Vagina (tissue), 2 donors: ENCODE measurements around the gene DLL4. TPM values are rescaled to one million over a fixed set of nuclear protein-coding genes. Genes with fewer than 3 reads are reported as not detected.

Source experiments
- DNase-seq, 2 donors: peaks; one replicate each; pipeline ENCODE4 v3.0.0-alpha.2; 2017; ENCODE audit errors: extremely low spot score in 2 of 2
- H3K27ac ChIP-seq: fragments of 200-600 bp; sonication (generic); one replicate; pipeline ENCODE4 v1.5.1; 2019
- H3K27me3 ChIP-seq: fragments of 200-600 bp; sonication (generic); one replicate; pipeline ENCODE4 v1.5.1; 2019
- H3K36me3 ChIP-seq, 2 donors: fragments of 200-600 bp; sonication (generic); one replicate each; pipeline ENCODE4 v1.5.1; 2017 to 2019
- H3K4me1 ChIP-seq: fragments of 200-600 bp; sonication (generic); one replicate; pipeline ENCODE4 v1.5.1; 2019
- H3K4me3 ChIP-seq, 2 donors: fragments of 200-600 bp; sonication (generic); 1 replicate in 1 of 2; 2 replicates in 1 of 2; pipeline ENCODE4 v1.5.1; 2016 to 2019
- H3K9me3 ChIP-seq: fragments of 200-600 bp; sonication (generic); one replicate; pipeline ENCODE4 v1.5.1; 2019
- CTCF ChIP-seq, 3 experiments: fragments of 450-650 bp in 2 of 3; fragments of 200-600 bp in 1 of 3; sonication (generic) in 1 of 3; IDR thresholded peaks; one replicate each; pipeline ENCODE4 v1.5.1; 2017 to 2019; ENCODE audit warnings: antibody characterized with exemption in 3 of 3, mild to moderate bottlenecking in 2 of 3, moderate library complexity in 2 of 3
- POLR2A ChIP-seq, 2 donors: fragments of 450-650 bp; IDR thresholded peaks; one replicate each; pipeline ENCODE4 v1.6.1; 2017; ENCODE audit warnings: antibody characterized with exemption in 2 of 2, mild to moderate bottlenecking in 2 of 2, moderate library complexity in 2 of 2
- POLR2AphosphoS5 ChIP-seq, 2 donors: sonication (generic); formaldehyde crosslinking; IDR thresholded peaks; one replicate each; pipeline ENCODE4 v1.9.0; 2017; ENCODE audit warnings: antibody characterized with exemption in 2 of 2, mild to moderate bottlenecking in 2 of 2, low read depth in 1 of 2; ENCODE audit not compliant: insufficient read depth in 1 of 2
- intact Hi-C: fragments of 100-400 bp; cut with DNase I; formaldehyde crosslinking; loops from one replicate; pipeline ENCODE4 v1.15.1; 2023
- total RNA-seq: library from RNA; depleted of rRNA; stranded (reverse); fragments of >200 nt; gene quantifications from one replicate; pipeline ENCODE4 v1.2.3, GENCODE V29; 2016

The DLL4 gene
- total RNA-seq, 1 donor from 2014 or later, result 20.9 TPM

- Histone ChIP-seq H3K36me3 (peaks cover 0 to 15% of the 10 kb centered on the region in 2 donors), H3K9me3 (no peaks in the 10 kb centered on the region), H3K27me3 (no peaks in the 10 kb centered on the region), H3K27ac (peak overlapping the region; percentile 90), H3K4me1 (peaks cover 47% of the 10 kb centered on the region), H3K4me3 (peak overlapping the region; percentile 51 to 61)
- DNase-seq, result no peak
- no peak for TF ChIP-seq POLR2A (IDR thresholded peaks at IDR 0.05)
- no peak for TF ChIP-seq POLR2AphosphoS5 (IDR thresholded peaks at IDR 0.05; ENCODE audit: insufficient read depth in 1 of 2, low read depth in 1 of 2)
- intact Hi-C loops, result loop anchor here (10.0 kb wide), 1 partner anchor 208 kb away; the partner anchor contains the start of gene INO80
Measured at GRCh38 chr15:40906991-40907802, 21.9 kb upstream of the DLL4 start.

DNA sequence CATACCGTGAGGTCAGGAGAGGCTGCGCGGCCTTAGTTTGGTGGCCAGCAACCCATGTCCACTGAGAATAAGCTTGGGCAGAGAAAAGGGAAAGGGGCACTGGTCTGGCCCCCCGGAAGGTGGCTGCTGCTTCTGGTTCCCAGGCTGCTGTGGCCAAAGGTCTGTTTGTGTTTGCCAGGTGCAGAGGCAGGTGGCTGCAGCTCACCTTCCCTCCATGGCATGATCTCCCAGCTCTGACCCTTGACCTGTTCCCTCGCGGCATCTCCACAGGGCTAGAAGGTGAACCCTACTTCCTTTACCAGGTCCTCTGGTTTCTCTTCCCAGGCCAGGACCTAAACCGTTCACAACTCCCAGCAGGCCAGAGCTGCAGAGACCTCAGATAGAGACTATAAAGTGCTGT lies 21.0 kb upstream of the DLL4 start:
- no peak for TF ChIP-seq CTCF (IDR thresholded peaks at IDR 0.05)
- no peak for TF ChIP-seq POLR2AphosphoS5 (IDR thresholded peaks at IDR 0.05; ENCODE audit: insufficient read depth in 1 of 2, low read depth in 1 of 2)
- TF ChIP-seq POLR2A (IDR thresholded peaks at IDR 0.05), result no peak
- intact Hi-C loops, result loop anchor here (10.0 kb wide), 1 partner anchor 207 kb away; the partner anchor contains the start of gene INO80
- peak overlapping the region; percentile 90 for H3K27ac ChIP-seq
- H3K4me1 ChIP-seq, result peaks cover 47% of the 10 kb centered on the region
- H3K27me3 ChIP-seq, result no peaks in the 10 kb centered on the region
- H3K4me3 ChIP-seq, result no peak overlapping the region
- peaks cover 0 to 8% of the 10 kb centered on the region in 2 donors for H3K36me3 ChIP-seq
- H3K9me3 ChIP-seq, result no peaks in the 10 kb centered on the region
- no peak for DNase-seq

DNA sequence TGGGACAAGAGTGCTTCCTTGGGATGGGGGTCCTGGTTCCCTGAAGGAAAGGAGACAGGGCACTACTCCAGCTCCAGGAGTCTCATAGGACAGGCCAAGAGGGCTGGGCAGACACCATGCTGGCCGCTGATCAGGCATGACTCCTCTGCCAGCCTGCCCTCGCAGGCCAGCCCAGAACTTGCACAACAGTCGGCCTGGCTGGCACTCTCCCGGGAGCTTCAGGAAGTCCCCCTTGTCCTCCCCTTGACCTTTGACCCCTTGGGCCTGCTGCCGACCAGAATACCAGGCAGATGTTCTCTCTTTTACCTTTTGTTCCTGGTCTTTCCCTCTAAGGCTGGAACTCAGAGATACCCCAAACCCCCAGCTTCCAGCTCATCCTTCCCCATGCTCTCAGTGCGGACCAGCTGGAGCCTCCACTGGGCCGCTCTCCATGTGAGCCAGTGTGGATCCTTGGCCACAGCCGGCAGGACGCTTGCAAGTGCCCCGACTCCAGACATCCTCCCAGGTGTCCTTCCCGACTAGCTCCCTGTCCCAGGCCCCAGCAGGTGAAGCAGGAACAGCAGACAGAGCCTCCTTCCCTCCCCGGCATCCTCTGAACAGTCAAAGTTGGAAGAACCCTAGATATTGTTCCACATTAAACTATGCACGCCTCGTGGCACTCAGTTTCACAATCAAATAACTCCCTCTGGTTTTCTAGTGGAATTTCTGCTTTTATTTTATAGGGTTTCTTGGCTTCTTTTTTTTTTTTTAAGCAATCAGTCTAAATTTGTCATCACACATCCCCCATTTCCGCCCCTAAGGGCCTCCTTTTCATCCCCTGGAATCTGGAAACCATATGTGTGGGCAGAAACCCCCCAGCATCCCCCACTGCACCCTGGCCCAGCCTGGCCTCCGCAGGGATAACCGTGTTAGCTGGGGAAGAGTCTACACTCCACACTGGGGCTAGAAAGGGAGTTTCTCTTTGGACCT lies 19.2 kb upstream of the DLL4 start:
- Histone ChIP-seq H3K4me3 (no peak overlapping the region), H3K36me3 (no peaks in the 10 kb centered on the region), H3K4me1 (peaks cover 33% of the 10 kb centered on the region), H3K9me3 (no peaks in the 10 kb centered on the region), H3K27me3 (no peaks in the 10 kb centered on the region), H3K27ac (peak overlapping the region; percentile 54)
- intact Hi-C loops, result loop anchor here (10.0 kb wide), 1 partner anchor 205 kb away; the partner anchor contains the start of gene INO80
- TF ChIP-seq POLR2A (IDR thresholded peaks at IDR 0.05) (no peak), POLR2AphosphoS5 (IDR thresholded peaks at IDR 0.05; ENCODE audit: insufficient read depth in 1 of 2, low read depth in 1 of 2) (peak in 1 of 2 donors; percentile 52)
- no peak for DNase-seq

GRCh38 chr15:40911141-40911540 lies 18.0 kb upstream of the DLL4 start:
- Histone ChIP-seq H3K9me3 (no peaks in the 10 kb centered on the region), H3K4me3 (no peak overlapping the region), H3K27ac (peak overlapping the region; percentile 2), H3K27me3 (no peaks in the 10 kb centered on the region), H3K36me3 (no peaks in the 10 kb centered on the region), H3K4me1 (peaks cover 26% of the 10 kb centered on the region)
- DNase-seq, result no peak
- intact Hi-C loops, result no loop called here
- no peak for TF ChIP-seq POLR2A (IDR thresholded peaks at IDR 0.05)
- no peak for TF ChIP-seq CTCF (IDR thresholded peaks at IDR 0.05)
- TF ChIP-seq POLR2AphosphoS5 (IDR thresholded peaks at IDR 0.05; ENCODE audit: insufficient read depth in 1 of 2, low read depth in 1 of 2), result no peak

DNA sequence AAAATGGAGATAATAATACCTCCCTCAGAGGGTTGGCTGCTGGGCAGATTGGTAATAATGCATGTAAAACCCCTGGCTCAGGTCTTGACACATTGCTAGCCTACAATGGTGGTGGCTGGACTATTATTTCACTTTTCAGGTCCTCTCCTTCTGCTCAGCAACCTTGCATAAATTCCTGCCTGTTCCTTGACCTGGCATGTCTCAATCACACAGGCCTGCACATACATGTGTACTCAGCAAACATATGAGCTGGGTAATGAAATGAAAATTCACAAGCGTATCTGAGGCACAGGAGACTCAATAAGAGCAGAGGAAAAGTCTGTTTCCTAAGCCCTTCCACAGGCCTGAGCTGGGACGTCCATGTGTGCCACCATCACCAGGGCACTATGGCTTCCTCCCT lies 17.4 kb upstream of the DLL4 start:
- H3K4me3 ChIP-seq, result no peak overlapping the region
- H3K36me3 ChIP-seq, result no peaks in the 10 kb centered on the region
- no peak for DNase-seq
- no peak overlapping the region for H3K27ac ChIP-seq
- no peaks in the 10 kb centered on the region for H3K27me3 ChIP-seq
- no peaks in the 10 kb centered on the region for H3K9me3 ChIP-seq
- intact Hi-C loops, result no loop called here
- H3K4me1 ChIP-seq, result peaks cover 20% of the 10 kb centered on the region
- TF ChIP-seq CTCF (IDR thresholded peaks at IDR 0.05) (no peak), POLR2A (IDR thresholded peaks at IDR 0.05) (no peak), POLR2AphosphoS5 (IDR thresholded peaks at IDR 0.05; ENCODE audit: insufficient read depth in 1 of 2, low read depth in 1 of 2) (no peak)
